ENCODE data around the gene ASTN2.

GRCh38 chr9:116381350-116381749 lies 1033.5 kb downstream of the ASTN2 start:
- TF ChIP-seq CTCF (IDR thresholded peaks at IDR 0.05; ENCODE audit: borderline replicate concordance, extremely low read depth, low read length, poor library complexity, severe bottlenecking) (no peak), EZH2 (IDR thresholded peaks at IDR 0.05; ENCODE audit: borderline replicate concordance, low read depth, low read length, severe bottlenecking) (no peak)

Data from DND-41 (cell line).